ENCODE measurements around the gene PPP3R1. TPM values are rescaled to one million over a fixed set of nuclear protein-coding genes. Genes with fewer than 3 reads are reported as not detected.

PPP3R1 gene
- total RNA-seq, 1 experiment from 2014 or later, result 83.8 TPM

- H3K4me3 ChIP-seq (ENCODE audit: low read depth, low read length, poor library complexity, severe bottlenecking), result no peak overlapping the region
- H3K36me3 ChIP-seq (ENCODE audit: insufficient read depth, low read length, poor library complexity, severe bottlenecking), result peaks cover 3% of the 10 kb centered on the region
- H3K27ac ChIP-seq (ENCODE audit: low read depth, low read length, poor library complexity, severe bottlenecking), result no peak overlapping the region
- H3K4me1 ChIP-seq (ENCODE audit: insufficient read depth, low read length, poor library complexity, severe bottlenecking), result peaks cover 42% of the 10 kb centered on the region
- no peak for TF ChIP-seq EZH2 (IDR thresholded peaks at IDR 0.05; ENCODE audit: borderline replicate concordance, low read depth, low read length, poor library complexity, severe bottlenecking)
- TF ChIP-seq CTCF (conservative IDR thresholded peaks at IDR 0.05; ENCODE audit: low read depth, low read length), result no peak
- H3K27me3 ChIP-seq (replicated peaks; ENCODE audit: insufficient read depth, low read depth, low read length, poor library complexity), result no peaks in the 10 kb centered on the region
- no peak for DNase-seq (ENCODE audit: low spot score)
- ChIA-PET CTCF (interaction anchor here (1.0 to 1.4 kb wide), 2 partner anchors 49 to 123 kb away, joined by 4 to 9 read pairs; no protein-coding TSS in a partner anchor), POLR2A (ENCODE audit: low non-redundant PET) (interaction anchor here (0.6 kb wide), 1 partner anchor 87 kb away, joined by 3 read pairs; no protein-coding TSS in a partner anchor)
- no TSS peak for BruUV-seq (replicated peaks)
- intact Hi-C loops (cut with micrococcal nuclease; ENCODE audit: unreplicated experiment), result no loop called here
- no peaks in the 10 kb centered on the region for H3K9me3 ChIP-seq (ENCODE audit: low read depth, low read length, poor library complexity, severe bottlenecking)
Measured at GRCh38 chr2:68245066-68245465, 7.3 kb downstream of the PPP3R1 start.

- no peaks in the 10 kb centered on the region for H3K27me3 ChIP-seq (replicated peaks; ENCODE audit: insufficient read depth, low read depth, low read length, poor library complexity)
- intact Hi-C loops (cut with micrococcal nuclease; ENCODE audit: unreplicated experiment), result no loop called here
- no peaks in the 10 kb centered on the region for H3K36me3 ChIP-seq (ENCODE audit: insufficient read depth, low read length, poor library complexity, severe bottlenecking)
- no TSS peak for BruUV-seq (replicated peaks)
- TF ChIP-seq EZH2 (IDR thresholded peaks at IDR 0.05; ENCODE audit: borderline replicate concordance, low read depth, low read length, poor library complexity, severe bottlenecking), result no peak
- TF ChIP-seq CTCF (conservative IDR thresholded peaks at IDR 0.05; ENCODE audit: low read depth, low read length), result peak; percentile 55
- H3K9me3 ChIP-seq (ENCODE audit: low read depth, low read length, poor library complexity, severe bottlenecking), result no peaks in the 10 kb centered on the region
- H3K4me3 ChIP-seq (ENCODE audit: low read depth, low read length, poor library complexity, severe bottlenecking), result no peak overlapping the region
- ChIA-PET CTCF (interaction anchor here (0.7 to 1.4 kb wide), 3 partner anchors 48 to 751 kb away, joined by 3 to 9 read pairs (median 4); no protein-coding TSS in a partner anchor), POLR2A (ENCODE audit: low non-redundant PET) (interaction anchor here (0.6 kb wide), 2 partner anchors 49 to 86 kb away, joined by 3 read pairs; no protein-coding TSS in a partner anchor)
- H3K4me1 ChIP-seq (ENCODE audit: insufficient read depth, low read length, poor library complexity, severe bottlenecking), result peaks cover 39% of the 10 kb centered on the region
- no peak overlapping the region for H3K27ac ChIP-seq (ENCODE audit: low read depth, low read length, poor library complexity, severe bottlenecking)
- peak; percentile 26 for DNase-seq (ENCODE audit: low spot score)
Measured at GRCh38 chr2:68244456-68244855, 7.9 kb downstream of the PPP3R1 start.

- H3K9me3 ChIP-seq (ENCODE audit: low read depth, low read length, poor library complexity, severe bottlenecking), result no peaks in the 10 kb centered on the region
- H3K27ac ChIP-seq (ENCODE audit: low read depth, low read length, poor library complexity, severe bottlenecking), result no peak overlapping the region
- ChIA-PET POLR2A (ENCODE audit: low non-redundant PET) (no interaction called here), CTCF (no interaction called here)
- peaks cover 44% of the 10 kb centered on the region for H3K4me1 ChIP-seq (ENCODE audit: insufficient read depth, low read length, poor library complexity, severe bottlenecking)
- intact Hi-C loops (cut with micrococcal nuclease; ENCODE audit: unreplicated experiment), result no loop called here
- H3K36me3 ChIP-seq (ENCODE audit: insufficient read depth, low read length, poor library complexity, severe bottlenecking), result no peaks in the 10 kb centered on the region
- no peak for TF ChIP-seq EZH2 (IDR thresholded peaks at IDR 0.05; ENCODE audit: borderline replicate concordance, low read depth, low read length, poor library complexity, severe bottlenecking)
- no peak for TF ChIP-seq CTCF (conservative IDR thresholded peaks at IDR 0.05; ENCODE audit: low read depth, low read length)
- DNase-seq (ENCODE audit: low spot score), result no peak
- no peak overlapping the region for H3K4me3 ChIP-seq (ENCODE audit: low read depth, low read length, poor library complexity, severe bottlenecking)
- BruUV-seq (replicated peaks), result no TSS peak
- H3K27me3 ChIP-seq (replicated peaks; ENCODE audit: insufficient read depth, low read depth, low read length, poor library complexity), result no peaks in the 10 kb centered on the region
Measured at GRCh38 chr2:68241732-68242131, 10.6 kb downstream of the PPP3R1 start.
